ENCODE results near the gene SH3D19. TPM values are rescaled to one million over a fixed set of nuclear protein-coding genes. Genes with fewer than 3 reads are reported as not detected.
A peak's percentile ranks its signal among the peaks of the same experiment; 100 is the strongest.

The SH3D19 gene
- polyA plus RNA-seq, 1 donor, result 68.5 TPM

- DNase-seq, result no peak
- Histone ChIP-seq H3K9me3 (ENCODE audit: control insufficient read depth, low read depth, low read length) (no peaks in the 10 kb centered on the region), H3K4me3 (ENCODE audit: low read length) (no peak overlapping the region), H3K36me3 (ENCODE audit: control insufficient read depth, insufficient read depth, low read length) (peaks cover 63% of the 10 kb centered on the region), H3K27ac (ENCODE audit: low read length) (no peak overlapping the region), H3K4me1 (ENCODE audit: control insufficient read depth, insufficient read depth, low read length) (peaks cover 2% of the 10 kb centered on the region), H3K27me3 (ENCODE audit: control insufficient read depth, insufficient read depth, low read length) (no peaks in the 10 kb centered on the region)
- 83% methylated on average over 1 of the region's 1 CpG for WGBS (ENCODE audit: insufficient coverage, low lambda C conversion rate)
These were observed 220.8 kb downstream of the SH3D19 start for GRCh38 chr4:151104621-151105020.

GRCh38 chr4:151103758-151104157 lies 221.6 kb downstream of the SH3D19 start:
- Histone ChIP-seq H3K4me1 (ENCODE audit: control insufficient read depth, insufficient read depth, low read length) (peaks cover 4% of the 10 kb centered on the region), H3K9me3 (ENCODE audit: control insufficient read depth, low read depth, low read length) (no peaks in the 10 kb centered on the region), H3K4me3 (ENCODE audit: low read length) (no peak overlapping the region), H3K36me3 (ENCODE audit: control insufficient read depth, insufficient read depth, low read length) (peaks cover 63% of the 10 kb centered on the region), H3K27ac (ENCODE audit: low read length) (no peak overlapping the region), H3K27me3 (ENCODE audit: control insufficient read depth, insufficient read depth, low read length) (no peaks in the 10 kb centered on the region)
- WGBS (ENCODE audit: insufficient coverage, low lambda C conversion rate), result no CpG with 5 or more reads among the region's 2 CpGs
- no peak for DNase-seq

GRCh38 chr4:151100531-151100930 lies 224.9 kb downstream of the SH3D19 start:
- H3K36me3 ChIP-seq (ENCODE audit: control insufficient read depth, insufficient read depth, low read length), result peaks cover 41% of the 10 kb centered on the region
- H3K9me3 ChIP-seq (ENCODE audit: control insufficient read depth, low read depth, low read length), result no peaks in the 10 kb centered on the region
- WGBS (ENCODE audit: insufficient coverage, low lambda C conversion rate), result no CpG with 5 or more reads among the region's 3 CpGs
- H3K27ac ChIP-seq (ENCODE audit: low read length), result peak overlapping the region; percentile 93
- peaks cover 6% of the 10 kb centered on the region for H3K4me1 ChIP-seq (ENCODE audit: control insufficient read depth, insufficient read depth, low read length)
- no peaks in the 10 kb centered on the region for H3K27me3 ChIP-seq (ENCODE audit: control insufficient read depth, insufficient read depth, low read length)
- peak overlapping the region; percentile 98 for H3K4me3 ChIP-seq (ENCODE audit: low read length)
- DNase-seq, result no peak

- H3K4me3 ChIP-seq (ENCODE audit: low read length), result peak overlapping the region; percentile 98
- peak in 1 of 2 donors; percentile 28 for DNase-seq
- peaks cover 36% of the 10 kb centered on the region for H3K36me3 ChIP-seq (ENCODE audit: control insufficient read depth, insufficient read depth, low read length)
- peak overlapping the region; percentile 93 for H3K27ac ChIP-seq (ENCODE audit: low read length)
- WGBS (ENCODE audit: insufficient coverage, low lambda C conversion rate), result no CpG with 5 or more reads among the region's 13 CpGs
- H3K4me1 ChIP-seq (ENCODE audit: control insufficient read depth, insufficient read depth, low read length), result peaks cover 6% of the 10 kb centered on the region
- H3K9me3 ChIP-seq (ENCODE audit: control insufficient read depth, low read depth, low read length), result no peaks in the 10 kb centered on the region
- H3K27me3 ChIP-seq (ENCODE audit: control insufficient read depth, insufficient read depth, low read length), result no peaks in the 10 kb centered on the region
These were observed 225.4 kb downstream of the SH3D19 start for GRCh38 chr4:151099976-151100417.

GRCh38 chr4:151099229-151099975 lies 226.0 kb downstream of the SH3D19 start, which contains the start of gene RPS3A:
Gene RPS3A, plus strand, starts transcription at chr4:151099628. Its CDS starts 25 bp downstream, at chr4:151099653.
- Histone ChIP-seq H3K27ac (ENCODE audit: low read length) (peak within 1 kb of the TSS; percentile 93), H3K36me3 (ENCODE audit: control insufficient read depth, insufficient read depth, low read length) (peaks cover 31% of the 10 kb centered on the region), H3K4me3 (ENCODE audit: low read length) (peak within 1 kb of the TSS; percentile 98), H3K27me3 (ENCODE audit: control insufficient read depth, insufficient read depth, low read length) (no peaks in the 10 kb centered on the region), H3K4me1 (ENCODE audit: control insufficient read depth, insufficient read depth, low read length) (peaks cover 6% of the 10 kb centered on the region), H3K9me3 (ENCODE audit: control insufficient read depth, low read depth, low read length) (no peaks in the 10 kb centered on the region)
- DNase-seq, result peak; percentile 98 to 99
- WGBS (ENCODE audit: insufficient coverage, low lambda C conversion rate), result no CpG with 5 or more reads among the region's 69 CpGs

- DNase-seq, result no peak
- H3K4me3 ChIP-seq (ENCODE audit: low read length), result peak overlapping the region; percentile 98
- WGBS (ENCODE audit: insufficient coverage, low lambda C conversion rate), result 100% methylated on average over 1 of the region's 8 CpGs
- peak overlapping the region; percentile 34 for H3K27ac ChIP-seq (ENCODE audit: low read length)
- peaks cover 27% of the 10 kb centered on the region for H3K36me3 ChIP-seq (ENCODE audit: control insufficient read depth, insufficient read depth, low read length)
- H3K4me1 ChIP-seq (ENCODE audit: control insufficient read depth, insufficient read depth, low read length), result peaks cover 10% of the 10 kb centered on the region
- H3K9me3 ChIP-seq (ENCODE audit: control insufficient read depth, low read depth, low read length), result no peaks in the 10 kb centered on the region
- no peaks in the 10 kb centered on the region for H3K27me3 ChIP-seq (ENCODE audit: control insufficient read depth, insufficient read depth, low read length)
These were observed 226.5 kb downstream of the SH3D19 start for GRCh38 chr4:151098979-151099228.

GRCh38 chr4:151097759-151098158 lies 227.6 kb downstream of the SH3D19 start:
- no peak for DNase-seq
- H3K27me3 ChIP-seq (ENCODE audit: control insufficient read depth, insufficient read depth, low read length), result no peaks in the 10 kb centered on the region
- WGBS (ENCODE audit: insufficient coverage, low lambda C conversion rate), result no CpG with 5 or more reads among the region's 3 CpGs
- no peak overlapping the region for H3K4me3 ChIP-seq (ENCODE audit: low read length)
- peaks cover 16% of the 10 kb centered on the region for H3K4me1 ChIP-seq (ENCODE audit: control insufficient read depth, insufficient read depth, low read length)
- no peak overlapping the region for H3K27ac ChIP-seq (ENCODE audit: low read length)
- peaks cover 16% of the 10 kb centered on the region for H3K36me3 ChIP-seq (ENCODE audit: control insufficient read depth, insufficient read depth, low read length)
- no peaks in the 10 kb centered on the region for H3K9me3 ChIP-seq (ENCODE audit: control insufficient read depth, low read depth, low read length)

GRCh38 chr4:151095142-151095541 lies 230.3 kb downstream of the SH3D19 start:
- Histone ChIP-seq H3K4me3 (ENCODE audit: low read length) (no peak overlapping the region), H3K36me3 (ENCODE audit: control insufficient read depth, insufficient read depth, low read length) (no peaks in the 10 kb centered on the region), H3K27ac (ENCODE audit: low read length) (no peak overlapping the region), H3K27me3 (ENCODE audit: control insufficient read depth, insufficient read depth, low read length) (no peaks in the 10 kb centered on the region), H3K9me3 (ENCODE audit: control insufficient read depth, low read depth, low read length) (no peaks in the 10 kb centered on the region), H3K4me1 (ENCODE audit: control insufficient read depth, insufficient read depth, low read length) (peaks cover 22% of the 10 kb centered on the region)
- DNase-seq, result no peak
- 100% methylated on average over 2 of the region's 3 CpGs for WGBS (ENCODE audit: insufficient coverage, low lambda C conversion rate)

- H3K36me3 ChIP-seq (ENCODE audit: control insufficient read depth, insufficient read depth, low read length), result no peaks in the 10 kb centered on the region
- H3K4me1 ChIP-seq (ENCODE audit: control insufficient read depth, insufficient read depth, low read length), result peaks cover 22% of the 10 kb centered on the region
- no peaks in the 10 kb centered on the region for H3K27me3 ChIP-seq (ENCODE audit: control insufficient read depth, insufficient read depth, low read length)
- peak; percentile 48 to 66 for DNase-seq
- no CpG with 5 or more reads among the region's 2 CpGs for WGBS (ENCODE audit: insufficient coverage, low lambda C conversion rate)
- no peak overlapping the region for H3K4me3 ChIP-seq (ENCODE audit: low read length)
- H3K9me3 ChIP-seq (ENCODE audit: control insufficient read depth, low read depth, low read length), result no peaks in the 10 kb centered on the region
- peak overlapping the region; percentile 46 for H3K27ac ChIP-seq (ENCODE audit: low read length)
These were observed 231.1 kb downstream of the SH3D19 start for GRCh38 chr4:151094290-151094751.

GRCh38 chr4:151093203-151093602 lies 232.2 kb downstream of the SH3D19 start:
- H3K4me1 ChIP-seq (ENCODE audit: control insufficient read depth, insufficient read depth, low read length), result peaks cover 18% of the 10 kb centered on the region
- H3K27ac ChIP-seq (ENCODE audit: low read length), result peak overlapping the region; percentile 47
- H3K4me3 ChIP-seq (ENCODE audit: low read length), result no peak overlapping the region
- H3K9me3 ChIP-seq (ENCODE audit: control insufficient read depth, low read depth, low read length), result no peaks in the 10 kb centered on the region
- H3K27me3 ChIP-seq (ENCODE audit: control insufficient read depth, insufficient read depth, low read length), result no peaks in the 10 kb centered on the region
- no peak for DNase-seq
- WGBS (ENCODE audit: insufficient coverage, low lambda C conversion rate), result no CpG with 5 or more reads among the region's 3 CpGs
- H3K36me3 ChIP-seq (ENCODE audit: control insufficient read depth, insufficient read depth, low read length), result no peaks in the 10 kb centered on the region

GRCh38 chr4:151092488-151092887 lies 232.9 kb downstream of the SH3D19 start:
- no peaks in the 10 kb centered on the region for H3K9me3 ChIP-seq (ENCODE audit: control insufficient read depth, low read depth, low read length)
- no peaks in the 10 kb centered on the region for H3K27me3 ChIP-seq (ENCODE audit: control insufficient read depth, insufficient read depth, low read length)
- peaks cover 18% of the 10 kb centered on the region for H3K4me1 ChIP-seq (ENCODE audit: control insufficient read depth, insufficient read depth, low read length)
- H3K4me3 ChIP-seq (ENCODE audit: low read length), result no peak overlapping the region
- no peaks in the 10 kb centered on the region for H3K36me3 ChIP-seq (ENCODE audit: control insufficient read depth, insufficient read depth, low read length)
- H3K27ac ChIP-seq (ENCODE audit: low read length), result peak overlapping the region; percentile 47
- peak in 1 of 2 donors; percentile 48 for DNase-seq
- WGBS (ENCODE audit: insufficient coverage, low lambda C conversion rate), result 14% methylated on average over 1 of the region's 3 CpGs

Data from large intestine (tissue), 3 donors.